ENCODE measurements around the gene ARHGEF16. TPM values are rescaled to one million over a fixed set of nuclear protein-coding genes. Genes with fewer than 3 reads are reported as not detected.

The ARHGEF16 gene
- total and polyA plus RNA-seq, 3 experiments from 2014 or later = 0.06 TPM; not detected in 2

DNA sequence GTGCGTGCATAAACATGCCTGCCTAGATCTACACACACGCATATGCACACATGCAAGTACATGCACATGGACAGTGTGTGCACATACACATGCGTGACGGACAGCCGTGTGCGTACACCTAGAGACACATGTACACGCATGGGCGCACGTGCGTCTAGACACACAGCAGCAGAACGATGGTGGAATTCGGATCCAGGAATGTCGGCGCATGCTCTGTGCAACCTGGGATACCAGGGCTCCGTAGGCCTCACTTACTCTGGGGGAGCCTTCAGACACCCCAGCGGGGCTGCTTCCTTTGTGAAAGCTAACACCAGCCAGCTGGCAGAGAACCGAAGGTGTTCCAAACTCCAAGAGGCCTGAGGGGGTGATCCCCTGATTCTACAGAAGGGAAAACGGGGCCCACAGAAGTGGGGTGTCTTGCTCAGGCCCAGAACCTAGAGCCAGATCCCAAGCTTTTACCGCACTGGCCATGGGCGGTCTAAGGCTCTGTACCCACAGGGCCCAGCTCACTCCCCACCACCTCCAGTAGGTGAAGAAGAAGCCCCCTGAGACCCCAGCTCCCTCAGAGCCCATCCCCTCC is 27.4 kb upstream of the ARHGEF16 start:
- CTCF ChIA-PET = no interaction called here
- POLR2A ChIA-PET = no interaction called here

DNA sequence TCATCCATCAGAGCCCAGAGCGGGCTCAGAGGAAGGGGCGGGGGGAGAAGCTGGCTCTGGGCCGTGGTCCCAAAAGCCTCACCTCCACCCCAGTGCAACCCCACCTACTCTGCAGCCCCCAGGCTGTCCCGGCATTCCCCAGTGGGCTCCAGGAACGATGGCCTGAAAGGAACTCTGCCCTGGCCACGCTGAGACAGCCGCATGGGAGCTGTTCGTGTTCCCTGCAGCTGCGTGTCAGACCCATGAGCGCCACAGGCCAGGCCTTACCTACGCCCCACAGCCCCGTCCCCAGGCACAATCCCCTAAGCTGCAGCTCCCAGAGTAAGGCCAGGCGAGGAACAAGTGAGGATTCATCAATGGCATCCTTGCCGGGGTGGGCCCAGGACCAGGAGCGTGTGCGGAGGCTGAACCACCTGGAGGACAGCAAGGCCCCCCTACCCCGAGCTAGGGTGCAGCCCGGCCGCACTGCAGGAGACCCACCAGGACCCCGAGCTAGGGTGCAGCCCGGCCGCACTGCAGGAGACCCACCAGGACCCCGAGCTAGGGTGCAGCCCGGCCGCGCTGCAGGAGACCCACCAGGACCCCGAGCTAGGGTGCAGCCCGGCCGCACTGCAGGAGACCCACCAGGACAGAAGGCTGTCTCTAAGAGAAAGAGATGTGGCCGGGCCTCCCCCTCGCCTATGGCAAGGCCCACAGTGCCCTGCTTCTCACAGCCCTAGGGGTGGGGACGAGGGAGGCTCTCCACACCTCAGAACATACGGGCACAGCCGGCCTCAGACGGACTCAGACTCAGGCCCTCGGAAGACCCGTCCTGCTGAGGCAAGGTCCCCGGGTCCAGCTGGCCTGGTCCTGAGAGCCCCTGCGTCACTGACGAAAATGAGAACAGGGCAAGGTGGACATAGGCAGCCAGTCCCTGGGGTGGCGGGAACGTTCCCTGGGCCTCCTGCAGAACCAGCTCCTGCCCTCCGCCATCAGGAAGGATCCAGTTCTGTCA is 26.5 kb upstream of the ARHGEF16 start:
- Mint-ChIP-seq H3K4me1 (no peaks in the 10 kb centered on the region), H3K27ac (peak overlapping the region in 1 of 8 donors; percentile 26), H3K36me3 (no peaks in the 10 kb centered on the region), H3K4me3 (no peak overlapping the region), H3K27me3 (peaks cover under 1 to 3% of the 10 kb centered on the region in 2 donors), H3K9me3 (no peaks in the 10 kb centered on the region)
- Histone ChIP-seq H3K4me1 (ENCODE audit: insufficient read depth, low read length) (no peaks in the 10 kb centered on the region), H3K4me3 (ENCODE audit: low read length) (no peak overlapping the region), H3K27me3 (ENCODE audit: insufficient read depth, low read length, poor library complexity, severe bottlenecking) (no peaks in the 10 kb centered on the region), H3K9me3 (ENCODE audit: low read length) (no peaks in the 10 kb centered on the region), H3K27ac (ENCODE audit: low read depth, low read length) (no peak overlapping the region), H3K36me3 (ENCODE audit: insufficient read depth, low read length) (no peaks in the 10 kb centered on the region)
- ChIA-PET CTCF (no interaction called here), POLR2A (no interaction called here)
- DNase-seq = no peak

More for the DNA sequence above, 27.4 kb upstream of the ARHGEF16 start:
- no peaks in the 10 kb centered on the region for H3K36me3 Mint-ChIP-seq
- Histone ChIP-seq H3K4me1 (ENCODE audit: insufficient read depth, low read length) (no peaks in the 10 kb centered on the region), H3K36me3 (ENCODE audit: insufficient read depth, low read length) (no peaks in the 10 kb centered on the region), H3K9me3 (ENCODE audit: low read length) (no peaks in the 10 kb centered on the region), H3K4me3 (ENCODE audit: low read length) (no peak overlapping the region), H3K27me3 (ENCODE audit: insufficient read depth, low read length, poor library complexity, severe bottlenecking) (no peaks in the 10 kb centered on the region), H3K27ac (ENCODE audit: low read depth, low read length) (no peak overlapping the region)
- DNase-seq = no peak
- peaks cover 4 to 5% of the 10 kb centered on the region in 2 donors for H3K27me3 Mint-ChIP-seq
- no peak overlapping the region for H3K4me3 Mint-ChIP-seq
- H3K27ac Mint-ChIP-seq = no peak overlapping the region
- no peaks in the 10 kb centered on the region for H3K9me3 Mint-ChIP-seq
- no peaks in the 10 kb centered on the region for H3K4me1 Mint-ChIP-seq

DNA sequence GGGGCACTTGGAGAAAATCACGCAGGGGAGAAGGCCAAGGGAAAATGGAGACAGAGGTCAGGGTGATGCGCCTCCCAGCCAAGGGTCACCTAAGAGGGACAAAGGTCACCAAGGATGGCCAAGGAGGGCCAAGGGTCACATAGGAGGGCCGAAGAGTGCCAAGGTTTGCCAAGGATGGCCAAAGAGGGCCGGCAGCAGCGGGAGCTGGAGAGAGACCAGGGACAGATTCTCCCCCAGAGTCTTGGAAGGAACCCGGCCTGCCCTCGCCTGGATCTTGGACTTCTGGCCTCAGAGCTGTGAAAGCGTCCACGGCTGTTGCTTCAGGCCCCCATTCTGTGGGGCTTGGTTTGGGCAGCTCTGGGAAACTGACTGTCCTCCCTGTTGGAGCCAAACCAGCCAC is 25.6 kb upstream of the ARHGEF16 start:
- no peak overlapping the region for H3K4me3 Mint-ChIP-seq
- no peak overlapping the region for H3K4me3 ChIP-seq (ENCODE audit: low read length)
- no peaks in the 10 kb centered on the region for H3K4me1 ChIP-seq (ENCODE audit: insufficient read depth, low read length)
- H3K36me3 ChIP-seq (ENCODE audit: insufficient read depth, low read length) = no peaks in the 10 kb centered on the region
- no peaks in the 10 kb centered on the region for H3K36me3 Mint-ChIP-seq
- no peaks in the 10 kb centered on the region for H3K4me1 Mint-ChIP-seq
- ChIA-PET CTCF (no interaction called here), POLR2A (no interaction called here)
- H3K9me3 Mint-ChIP-seq = no peaks in the 10 kb centered on the region
- H3K27ac Mint-ChIP-seq = no peak overlapping the region
- H3K27ac ChIP-seq (ENCODE audit: low read depth, low read length) = no peak overlapping the region
- peaks cover 0 to 3% of the 10 kb centered on the region in 2 donors for H3K27me3 Mint-ChIP-seq
- H3K9me3 ChIP-seq (ENCODE audit: low read length) = no peaks in the 10 kb centered on the region
- no peak for DNase-seq
- H3K27me3 ChIP-seq (ENCODE audit: insufficient read depth, low read length, poor library complexity, severe bottlenecking) = no peaks in the 10 kb centered on the region

DNA sequence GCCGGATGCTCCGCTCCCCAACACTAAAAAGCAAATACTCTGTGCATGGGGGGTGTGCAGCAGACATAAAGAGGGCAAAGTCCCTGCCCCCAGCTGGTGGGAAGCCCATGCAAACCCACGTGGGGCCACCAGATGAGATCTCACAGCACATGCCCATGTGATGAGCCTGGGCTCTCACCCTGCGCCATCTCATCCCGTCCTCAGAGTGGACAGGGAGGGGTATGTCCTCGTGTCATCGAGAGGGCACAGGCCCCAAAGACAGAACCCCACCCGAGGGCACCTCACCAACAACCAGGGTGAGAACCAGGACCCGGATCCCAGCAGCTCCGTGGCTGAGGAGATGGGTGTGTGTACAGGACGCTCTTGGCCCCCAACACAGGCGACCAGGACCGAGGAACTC is 25.1 kb upstream of the ARHGEF16 start:
- Histone ChIP-seq H3K36me3 (ENCODE audit: insufficient read depth, low read length) (no peaks in the 10 kb centered on the region), H3K9me3 (ENCODE audit: low read length) (no peaks in the 10 kb centered on the region), H3K4me1 (ENCODE audit: insufficient read depth, low read length) (no peaks in the 10 kb centered on the region), H3K4me3 (ENCODE audit: low read length) (no peak overlapping the region), H3K27ac (ENCODE audit: low read depth, low read length) (no peak overlapping the region), H3K27me3 (ENCODE audit: insufficient read depth, low read length, poor library complexity, severe bottlenecking) (no peaks in the 10 kb centered on the region)
- ChIA-PET POLR2A (no interaction called here), CTCF (no interaction called here)
- no peak for DNase-seq
- Mint-ChIP-seq H3K9me3 (no peaks in the 10 kb centered on the region), H3K4me1 (no peaks in the 10 kb centered on the region), H3K4me3 (no peak overlapping the region), H3K27me3 (no peaks in the 10 kb centered on the region), H3K27ac (no peak overlapping the region), H3K36me3 (no peaks in the 10 kb centered on the region)

GRCh38 chr1:3429766-3430165 is 24.7 kb upstream of the ARHGEF16 start:
- no peaks in the 10 kb centered on the region for H3K27me3 ChIP-seq (ENCODE audit: insufficient read depth, low read length, poor library complexity, severe bottlenecking)

GRCh38 chr1:3430406-3430805 is 24.1 kb upstream of the ARHGEF16 start:
- no peak overlapping the region for H3K4me3 Mint-ChIP-seq
- no peaks in the 10 kb centered on the region for H3K27me3 Mint-ChIP-seq
- no peak for DNase-seq

More at GRCh38 chr1:3429766-3430165, 24.7 kb upstream of the ARHGEF16 start:
- H3K9me3 ChIP-seq (ENCODE audit: low read length) = no peaks in the 10 kb centered on the region
- H3K4me3 Mint-ChIP-seq = no peak overlapping the region
- H3K4me3 ChIP-seq (ENCODE audit: low read length) = no peak overlapping the region
- no peaks in the 10 kb centered on the region for H3K27me3 Mint-ChIP-seq
- ChIA-PET CTCF (no interaction called here), POLR2A (no interaction called here)
- no peaks in the 10 kb centered on the region for H3K9me3 Mint-ChIP-seq
- H3K36me3 Mint-ChIP-seq = no peaks in the 10 kb centered on the region
- H3K4me1 Mint-ChIP-seq = no peaks in the 10 kb centered on the region
- no peak for DNase-seq
- H3K27ac Mint-ChIP-seq = no peak overlapping the region
- H3K27ac ChIP-seq (ENCODE audit: low read depth, low read length) = no peak overlapping the region
- H3K4me1 ChIP-seq (ENCODE audit: insufficient read depth, low read length) = no peaks in the 10 kb centered on the region
- H3K36me3 ChIP-seq (ENCODE audit: insufficient read depth, low read length) = no peaks in the 10 kb centered on the region

GRCh38 chr1:3430820-3431219 is 23.6 kb upstream of the ARHGEF16 start:
- CTCF ChIA-PET = no interaction called here
- no peak overlapping the region for H3K27ac Mint-ChIP-seq

More at GRCh38 chr1:3430406-3430805, 24.1 kb upstream of the ARHGEF16 start:
- H3K36me3 ChIP-seq (ENCODE audit: insufficient read depth, low read length) = no peaks in the 10 kb centered on the region
- CTCF ChIA-PET = no interaction called here
- no peaks in the 10 kb centered on the region for H3K4me1 Mint-ChIP-seq
- no peaks in the 10 kb centered on the region for H3K9me3 ChIP-seq (ENCODE audit: low read length)
- H3K36me3 Mint-ChIP-seq = no peaks in the 10 kb centered on the region
- H3K27ac Mint-ChIP-seq = no peak overlapping the region
- H3K9me3 Mint-ChIP-seq = no peaks in the 10 kb centered on the region
- no peak overlapping the region for H3K4me3 ChIP-seq (ENCODE audit: low read length)
- H3K27me3 ChIP-seq (ENCODE audit: insufficient read depth, low read length, poor library complexity, severe bottlenecking) = no peaks in the 10 kb centered on the region
- H3K27ac ChIP-seq (ENCODE audit: low read depth, low read length) = no peak overlapping the region
- no peaks in the 10 kb centered on the region for H3K4me1 ChIP-seq (ENCODE audit: insufficient read depth, low read length)
- POLR2A ChIA-PET = no interaction called here

DNA sequence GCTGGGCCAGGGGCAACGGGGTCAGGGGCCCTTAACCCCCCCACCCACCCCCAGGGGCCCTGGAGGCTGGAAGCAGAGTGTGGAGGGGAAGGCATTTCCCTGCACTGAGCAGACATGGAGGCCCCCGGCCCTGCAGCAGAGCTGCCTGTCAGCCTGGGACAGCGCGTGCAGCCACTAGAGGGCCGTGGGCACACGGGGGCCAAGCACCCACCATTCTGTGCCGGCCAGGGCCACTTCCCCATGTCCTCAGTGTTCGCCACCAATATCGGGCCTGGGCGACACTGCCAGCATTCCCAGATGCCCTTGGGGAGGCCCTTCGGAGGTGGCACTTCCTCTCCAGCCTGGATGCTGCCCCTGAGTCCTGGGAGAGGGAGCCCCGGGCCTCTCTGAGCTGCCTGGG is 23.2 kb upstream of the ARHGEF16 start:
- H3K4me3 ChIP-seq (ENCODE audit: low read length) = no peak overlapping the region
- H3K27ac ChIP-seq (ENCODE audit: low read depth, low read length) = no peak overlapping the region
- H3K27ac Mint-ChIP-seq = no peak overlapping the region
- H3K4me3 Mint-ChIP-seq = no peak overlapping the region
- ChIA-PET CTCF (no interaction called here), POLR2A (no interaction called here)
- H3K9me3 Mint-ChIP-seq = no peaks in the 10 kb centered on the region
- H3K36me3 Mint-ChIP-seq = no peaks in the 10 kb centered on the region
- H3K4me1 ChIP-seq (ENCODE audit: insufficient read depth, low read length) = no peaks in the 10 kb centered on the region
- H3K9me3 ChIP-seq (ENCODE audit: low read length) = no peaks in the 10 kb centered on the region
- H3K4me1 Mint-ChIP-seq = no peaks in the 10 kb centered on the region
- no peaks in the 10 kb centered on the region for H3K36me3 ChIP-seq (ENCODE audit: insufficient read depth, low read length)
- DNase-seq = peak in 1 of 5 donors; percentile 38
- H3K27me3 ChIP-seq (ENCODE audit: insufficient read depth, low read length, poor library complexity, severe bottlenecking) = no peaks in the 10 kb centered on the region
- no peaks in the 10 kb centered on the region for H3K27me3 Mint-ChIP-seq

More at GRCh38 chr1:3430820-3431219, 23.6 kb upstream of the ARHGEF16 start:
- H3K27me3 ChIP-seq (ENCODE audit: insufficient read depth, low read length, poor library complexity, severe bottlenecking) = no peaks in the 10 kb centered on the region
- no peak overlapping the region for H3K4me3 Mint-ChIP-seq
- no peaks in the 10 kb centered on the region for H3K9me3 Mint-ChIP-seq
- H3K9me3 ChIP-seq (ENCODE audit: low read length) = no peaks in the 10 kb centered on the region
- no peak overlapping the region for H3K4me3 ChIP-seq (ENCODE audit: low read length)
- no peak overlapping the region for H3K27ac ChIP-seq (ENCODE audit: low read depth, low read length)
- no peak for DNase-seq
- no peaks in the 10 kb centered on the region for H3K36me3 Mint-ChIP-seq
- no peaks in the 10 kb centered on the region for H3K27me3 Mint-ChIP-seq
- no peaks in the 10 kb centered on the region for H3K36me3 ChIP-seq (ENCODE audit: insufficient read depth, low read length)
- no peaks in the 10 kb centered on the region for H3K4me1 Mint-ChIP-seq
- H3K4me1 ChIP-seq (ENCODE audit: insufficient read depth, low read length) = no peaks in the 10 kb centered on the region
- POLR2A ChIA-PET = no interaction called here

Data from CD8-positive, alpha-beta memory T cell (primary cell).